ENCODE measurements around the gene MEIS2.
"Not testable (repeated sequence)": the region's sequence is repeated elsewhere in the genome, so short reads cannot be mapped to it uniquely, and the experiment has no call there.

The MEIS2 gene

DNA sequence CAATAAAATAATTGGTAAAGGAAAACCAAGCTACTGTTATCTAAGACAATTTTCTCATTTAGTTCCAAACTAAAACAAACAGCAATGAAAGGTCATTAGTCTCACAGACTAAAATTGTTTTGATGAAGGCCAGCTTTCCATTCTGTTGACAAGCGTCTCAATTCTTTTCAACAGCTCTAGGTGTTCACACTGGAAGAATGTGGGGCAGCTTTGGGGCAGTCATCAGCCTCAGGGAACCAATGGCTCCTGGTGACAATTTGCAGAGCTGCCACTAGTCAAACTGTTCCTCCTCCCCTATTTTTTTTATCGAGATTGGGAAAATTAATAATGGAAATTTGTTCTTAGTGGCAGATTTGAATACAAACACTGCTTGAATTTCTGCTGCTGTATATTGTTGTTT, 104.2 kb downstream of the MEIS2 start:
- TF ChIP-seq, protein P1, sequence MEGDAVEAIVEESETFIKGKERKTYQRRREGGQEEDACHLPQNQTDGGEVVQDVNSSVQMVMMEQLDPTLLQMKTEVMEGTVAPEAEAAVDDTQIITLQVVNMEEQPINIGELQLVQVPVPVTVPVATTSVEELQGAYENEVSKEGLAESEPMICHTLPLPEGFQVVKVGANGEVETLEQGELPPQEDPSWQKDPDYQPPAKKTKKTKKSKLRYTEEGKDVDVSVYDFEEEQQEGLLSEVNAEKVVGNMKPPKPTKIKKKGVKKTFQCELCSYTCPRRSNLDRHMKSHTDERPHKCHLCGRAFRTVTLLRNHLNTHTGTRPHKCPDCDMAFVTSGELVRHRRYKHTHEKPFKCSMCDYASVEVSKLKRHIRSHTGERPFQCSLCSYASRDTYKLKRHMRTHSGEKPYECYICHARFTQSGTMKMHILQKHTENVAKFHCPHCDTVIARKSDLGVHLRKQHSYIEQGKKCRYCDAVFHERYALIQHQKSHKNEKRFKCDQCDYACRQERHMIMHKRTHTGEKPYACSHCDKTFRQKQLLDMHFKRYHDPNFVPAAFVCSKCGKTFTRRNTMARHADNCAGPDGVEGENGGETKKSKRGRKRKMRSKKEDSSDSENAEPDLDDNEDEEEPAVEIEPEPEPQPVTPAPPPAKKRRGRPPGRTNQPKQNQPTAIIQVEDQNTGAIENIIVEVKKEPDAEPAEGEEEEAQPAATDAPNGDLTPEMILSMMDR (IDR thresholded peaks at IDR 0.05; ENCODE audit: control extremely low read depth, extremely low read depth, low read depth, missing control alignments) = no peak
- POLR2A ChIA-PET = no interaction called here
- no peak for DNase-seq (ENCODE audit: extremely low spot score)
- CTCF ChIA-PET = interaction anchor here (1.0 kb wide), 1 partner anchor 72 kb away, joined by 3 read pairs; no protein-coding TSS in a partner anchor

DNA sequence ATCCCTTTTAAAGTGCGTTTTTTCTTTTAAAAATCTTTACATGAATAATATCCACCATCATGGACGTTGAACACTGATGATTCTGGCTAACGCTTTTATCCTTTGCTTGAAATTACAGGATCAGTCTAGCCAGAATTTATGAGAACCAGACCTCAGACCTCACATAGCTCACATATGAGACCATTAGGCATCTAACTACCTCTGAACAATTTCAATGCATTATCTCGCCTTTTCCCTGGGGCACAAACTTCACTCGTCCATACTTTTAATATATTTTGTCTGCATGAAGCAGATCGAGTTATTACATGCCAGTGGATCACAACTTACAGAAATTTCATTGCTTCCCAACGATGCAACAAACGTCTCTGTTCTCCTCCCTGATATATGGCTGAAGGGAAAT, 105.6 kb downstream of the MEIS2 start:
- DNase-seq (ENCODE audit: extremely low spot score) = no peak
- POLR2A ChIA-PET = no interaction called here
- TF ChIP-seq, protein P1 (IDR thresholded peaks at IDR 0.05; ENCODE audit: control extremely low read depth, extremely low read depth, low read depth, missing control alignments) = no peak
- CTCF ChIA-PET = no interaction called here

DNA sequence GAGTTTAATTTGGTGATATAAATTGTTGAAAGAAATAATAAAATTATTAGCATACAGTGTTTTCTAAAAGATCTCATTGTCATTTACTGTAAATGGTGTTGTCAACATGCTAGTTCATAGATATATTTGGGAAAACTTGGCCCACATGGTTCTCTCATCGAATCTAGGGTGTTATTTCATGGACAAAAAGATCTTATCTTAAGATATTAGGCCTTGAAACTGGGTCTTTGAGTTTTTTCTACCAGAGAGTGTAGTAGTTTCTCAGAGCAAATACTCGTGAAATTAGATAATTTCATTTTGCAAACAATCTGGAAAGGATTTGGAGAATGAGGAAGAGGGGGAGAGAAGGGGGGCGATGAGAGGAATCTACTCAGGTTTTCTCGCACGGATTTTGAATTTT, 107.9 kb downstream of the MEIS2 start:
- no peak for DNase-seq (ENCODE audit: extremely low spot score)
- TF ChIP-seq, protein P1 (IDR thresholded peaks at IDR 0.05; ENCODE audit: control extremely low read depth, extremely low read depth, low read depth, missing control alignments) = no peak
- CTCF ChIA-PET = no interaction called here
- POLR2A ChIA-PET = no interaction called here

DNA sequence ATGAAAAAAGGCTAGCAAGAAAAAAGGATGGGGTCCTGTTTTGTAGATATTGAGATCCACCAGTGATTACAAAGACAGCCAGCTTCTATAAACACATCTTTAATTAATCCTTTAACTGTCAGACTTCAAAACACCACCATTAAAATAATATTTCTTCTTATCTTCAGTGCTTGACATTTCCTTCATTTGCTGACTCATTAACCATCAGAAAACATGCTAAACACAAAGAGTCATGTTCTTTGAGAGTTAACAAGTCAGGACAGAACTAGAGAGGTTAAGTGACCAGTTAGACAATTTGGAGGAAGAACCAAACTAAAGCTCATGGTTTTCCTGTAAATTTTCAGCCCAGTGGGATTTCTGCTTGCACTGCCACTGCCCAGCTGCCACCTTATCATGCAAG, 111.4 kb downstream of the MEIS2 start:
- ChIA-PET CTCF (interaction anchor here (1.4 to 2.2 kb wide), 2 partner anchors 14 to 17 kb away, joined by 4 to 7 read pairs; no protein-coding TSS in a partner anchor), POLR2A (no interaction called here)
- TF ChIP-seq, protein P1 (IDR thresholded peaks at IDR 0.05; ENCODE audit: control extremely low read depth, extremely low read depth, low read depth, missing control alignments) = no peak
- DNase-seq (ENCODE audit: extremely low spot score) = no peak

DNA sequence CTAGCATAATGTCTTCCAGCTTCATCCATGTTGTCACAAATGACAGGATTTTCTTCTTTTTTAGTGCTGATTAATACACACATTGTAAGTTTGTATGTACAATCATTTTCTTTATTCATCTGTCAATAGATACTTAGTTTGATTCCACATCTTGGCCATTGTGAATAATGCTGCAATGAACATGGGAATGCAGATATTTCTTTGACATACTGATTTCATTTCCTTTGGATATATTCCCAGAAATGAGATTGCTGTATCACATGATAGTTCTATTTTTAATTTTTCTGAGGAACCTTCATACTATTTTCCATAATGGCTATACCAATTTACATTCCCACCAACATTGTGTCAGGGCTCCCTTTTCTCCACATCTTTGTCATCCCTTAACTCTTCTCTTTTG, 117.9 kb downstream of the MEIS2 start:
- no peak for DNase-seq (ENCODE audit: extremely low spot score)
- POLR2A ChIA-PET = no interaction called here
- CTCF ChIA-PET = no interaction called here
- TF ChIP-seq, protein P1 (IDR thresholded peaks at IDR 0.05; ENCODE audit: control extremely low read depth, extremely low read depth, low read depth, missing control alignments) = no peak

DNA sequence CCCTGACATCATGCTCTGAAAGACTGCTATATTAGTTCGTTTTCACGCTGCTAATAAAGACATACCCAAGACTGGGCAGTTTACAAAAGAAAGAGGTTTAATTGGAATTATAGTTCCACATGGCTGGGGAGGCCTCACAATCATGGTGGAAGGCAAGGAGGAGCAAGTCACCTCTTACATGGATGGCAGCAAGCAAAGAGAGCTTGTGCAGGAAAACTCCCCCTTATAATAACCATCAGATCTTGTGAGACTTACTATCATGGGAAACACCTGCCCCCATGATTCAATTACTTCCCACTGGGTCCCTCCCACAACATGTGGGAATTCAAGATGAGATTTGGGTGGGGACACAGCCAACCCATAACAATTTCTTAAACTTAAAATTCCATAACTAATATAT, 120.1 kb downstream of the MEIS2 start:
- CTCF ChIA-PET; DNase-seq (ENCODE audit: extremely low spot score); POLR2A ChIA-PET: not testable (repeated sequence)

DNA sequence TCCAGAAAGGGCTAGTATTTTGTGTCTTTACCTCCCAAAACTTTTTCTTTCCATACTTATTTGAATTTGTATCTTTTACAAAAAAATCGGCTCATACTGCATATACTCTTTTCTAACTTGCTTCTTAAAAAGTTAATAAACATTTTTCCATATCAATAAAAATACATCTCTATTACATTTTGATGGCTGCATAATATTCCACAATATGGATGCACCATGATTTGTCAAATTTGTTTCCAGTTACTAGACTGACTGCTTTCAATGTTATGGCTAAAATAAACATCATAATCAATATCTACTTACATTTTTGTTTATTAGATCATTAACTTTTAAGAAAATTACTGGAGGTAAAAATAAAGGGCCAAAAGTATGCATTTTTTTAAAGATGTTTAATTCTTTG, 121.7 kb downstream of the MEIS2 start:
- no peak for DNase-seq (ENCODE audit: extremely low spot score)
- ChIA-PET CTCF (no interaction called here), POLR2A (no interaction called here)
- TF ChIP-seq, protein P1 (IDR thresholded peaks at IDR 0.05; ENCODE audit: control extremely low read depth, extremely low read depth, low read depth, missing control alignments) = no peak

Data from GM10248 (cell line).